Measurements from ENCODE around the gene GNL2.
A peak's percentile ranks its signal among the peaks of the same experiment; 100 is the strongest.

Gene GNL2

DNA sequence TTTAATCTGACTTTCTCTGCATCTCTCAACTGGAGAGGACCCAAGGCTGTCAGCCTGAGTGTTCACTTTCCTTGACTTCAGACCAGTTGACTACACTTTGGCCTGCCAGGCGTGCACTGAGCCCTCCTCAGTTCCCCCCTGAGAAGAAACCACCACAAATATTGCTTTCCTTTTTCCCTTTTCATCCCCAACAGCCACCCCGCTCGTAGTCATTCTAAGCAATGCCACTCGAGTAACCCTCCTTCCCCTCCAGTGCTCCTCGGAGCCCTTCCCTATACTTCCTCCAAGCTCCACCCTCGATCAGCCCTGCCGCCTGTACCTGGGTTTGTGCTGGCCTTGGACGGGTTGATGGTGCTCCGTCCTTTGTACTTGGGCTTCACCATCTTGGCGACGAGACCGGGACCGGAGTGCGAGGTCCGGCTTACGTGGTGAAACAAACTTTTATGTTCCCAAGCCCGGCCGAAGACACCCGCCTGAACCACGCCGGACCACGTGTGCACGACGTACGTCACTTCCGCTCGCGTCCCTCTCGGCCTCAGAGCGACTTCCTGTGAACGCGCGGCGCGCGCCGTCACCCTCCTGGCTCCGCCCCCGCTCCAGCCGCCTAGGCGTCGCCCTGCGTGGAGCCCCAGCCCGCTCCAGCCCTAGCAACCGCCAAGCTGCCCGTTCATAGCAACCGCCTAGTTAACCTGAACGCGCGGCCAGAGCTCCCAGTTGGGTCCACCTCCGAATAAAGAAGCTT, at the start of gene GNL2:
Gene GNL2, minus strand, starts transcription at position 498 of the 742 bp plus-strand sequence. Its CDS starts 115 bp downstream, at position 383.
- H3K4me3 Mint-ChIP-seq = peak within 1 kb of the TSS; percentile 99
- no peaks in the 10 kb centered on the region for H3K9me3 Mint-ChIP-seq
- peaks cover 49% of the 10 kb centered on the region for H3K36me3 Mint-ChIP-seq (ENCODE audit: low read depth)
- no peaks in the 10 kb centered on the region for H3K27me3 Mint-ChIP-seq
- H3K4me1 Mint-ChIP-seq (ENCODE audit: low read depth) = peaks cover 42% of the 10 kb centered on the region
- H3K27ac Mint-ChIP-seq = peak within 1 kb of the TSS; percentile 99
- DNase-seq = peak; percentile 97

DNA sequence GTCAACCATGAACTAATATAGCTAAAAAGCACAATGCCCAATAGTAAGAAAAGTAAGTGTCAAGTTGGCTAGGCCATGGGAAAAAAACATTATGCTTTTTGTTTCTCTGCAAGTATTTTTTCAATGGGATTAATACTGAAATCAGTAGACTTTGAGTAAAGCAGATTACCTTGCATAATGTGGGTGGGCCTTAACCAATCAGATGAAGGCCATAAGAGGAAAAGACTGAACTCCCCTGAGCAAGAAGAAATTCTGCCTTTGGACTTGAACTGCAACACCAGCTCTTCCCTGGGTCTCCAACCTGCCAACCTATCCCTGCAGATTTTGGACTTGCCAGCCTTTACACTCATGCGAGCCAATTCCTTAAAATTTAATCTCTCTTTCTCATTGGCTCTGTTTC, 45.3 kb upstream of the GNL2 start:
- Mint-ChIP-seq H3K27ac (no peak overlapping the region), H3K4me3 (no peak overlapping the region), H3K9me3 (no peaks in the 10 kb centered on the region), H3K4me1 (ENCODE audit: low read depth) (no peaks in the 10 kb centered on the region), H3K27me3 (peaks cover 35% of the 10 kb centered on the region), H3K36me3 (ENCODE audit: low read depth) (no peaks in the 10 kb centered on the region)
- DNase-seq = no peak

DNA sequence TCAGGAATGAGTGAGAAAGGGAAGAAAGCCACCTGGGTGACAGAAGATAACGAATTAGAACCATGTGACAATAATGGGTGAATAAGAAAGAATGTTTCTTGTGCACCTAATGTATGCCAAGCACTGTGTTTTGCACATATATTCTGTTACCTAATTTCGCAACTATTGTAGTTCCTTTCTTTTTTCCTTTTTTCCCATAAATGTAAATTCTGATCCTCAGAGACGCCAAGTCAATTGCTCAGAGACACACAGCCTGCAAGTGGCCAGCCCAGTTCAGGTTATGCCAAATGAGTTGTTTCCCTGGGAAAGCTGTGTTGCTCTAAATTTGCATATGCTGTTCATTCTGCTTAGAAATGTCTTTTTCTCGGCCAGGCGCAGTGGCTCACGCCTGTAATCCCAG, 40.7 kb upstream of the GNL2 start:
- peaks cover 14% of the 10 kb centered on the region for H3K4me1 Mint-ChIP-seq (ENCODE audit: low read depth)
- no peak for DNase-seq
- H3K36me3 Mint-ChIP-seq (ENCODE audit: low read depth) = no peaks in the 10 kb centered on the region
- H3K4me3 Mint-ChIP-seq = no peak overlapping the region
- H3K9me3 Mint-ChIP-seq = no peaks in the 10 kb centered on the region
- H3K27ac Mint-ChIP-seq = no peak overlapping the region
- peaks cover 62% of the 10 kb centered on the region for H3K27me3 Mint-ChIP-seq

DNA sequence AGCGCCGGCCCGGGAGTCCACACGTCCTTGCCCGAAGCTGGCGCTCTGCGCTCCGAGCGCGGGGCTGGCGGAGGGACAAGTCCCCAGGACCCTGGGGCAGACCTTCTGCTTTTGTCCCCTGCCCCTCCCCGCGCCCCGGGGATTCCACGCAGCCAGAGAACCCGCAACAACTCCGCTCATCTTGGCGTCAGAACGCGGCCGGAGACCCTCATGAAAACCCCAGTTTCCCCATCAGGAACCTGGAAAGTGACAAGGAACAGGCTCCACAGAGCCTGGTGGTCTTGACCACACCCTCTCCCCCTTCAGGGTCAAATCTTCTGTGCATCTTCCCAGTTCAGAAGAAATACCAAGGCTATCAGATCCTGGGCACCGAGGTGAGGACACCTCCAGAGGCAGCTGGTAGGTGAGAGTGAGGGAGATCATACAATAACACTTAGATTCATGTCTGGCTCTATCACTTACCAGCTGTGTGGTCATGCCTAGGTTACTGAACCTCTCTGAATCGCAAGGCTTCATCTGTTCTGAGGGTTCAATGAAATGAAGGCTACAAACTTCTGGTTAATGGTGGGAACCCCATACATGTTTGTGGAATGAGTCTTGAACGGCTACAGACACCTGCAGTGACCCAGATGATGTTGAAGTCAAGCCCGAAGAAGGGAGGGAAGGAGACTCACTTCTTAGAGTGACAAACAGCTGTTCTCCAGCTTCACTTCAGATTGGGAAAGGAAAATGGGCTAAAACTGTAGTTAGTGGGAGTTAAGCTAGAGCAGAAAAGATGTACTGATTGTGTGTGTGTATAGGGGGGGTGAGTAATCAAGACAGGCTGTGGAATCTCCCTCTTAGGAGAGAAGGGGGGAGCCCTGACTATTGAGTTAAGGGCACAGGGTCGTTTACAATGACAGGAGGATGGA, 39.5 kb upstream of the GNL2 start:
- DNase-seq = no peak
- Mint-ChIP-seq H3K36me3 (ENCODE audit: low read depth) (no peaks in the 10 kb centered on the region), H3K4me3 (no peak overlapping the region), H3K27me3 (peaks cover 74% of the 10 kb centered on the region), H3K9me3 (no peaks in the 10 kb centered on the region), H3K4me1 (ENCODE audit: low read depth) (peaks cover 14% of the 10 kb centered on the region), H3K27ac (no peak overlapping the region)

DNA sequence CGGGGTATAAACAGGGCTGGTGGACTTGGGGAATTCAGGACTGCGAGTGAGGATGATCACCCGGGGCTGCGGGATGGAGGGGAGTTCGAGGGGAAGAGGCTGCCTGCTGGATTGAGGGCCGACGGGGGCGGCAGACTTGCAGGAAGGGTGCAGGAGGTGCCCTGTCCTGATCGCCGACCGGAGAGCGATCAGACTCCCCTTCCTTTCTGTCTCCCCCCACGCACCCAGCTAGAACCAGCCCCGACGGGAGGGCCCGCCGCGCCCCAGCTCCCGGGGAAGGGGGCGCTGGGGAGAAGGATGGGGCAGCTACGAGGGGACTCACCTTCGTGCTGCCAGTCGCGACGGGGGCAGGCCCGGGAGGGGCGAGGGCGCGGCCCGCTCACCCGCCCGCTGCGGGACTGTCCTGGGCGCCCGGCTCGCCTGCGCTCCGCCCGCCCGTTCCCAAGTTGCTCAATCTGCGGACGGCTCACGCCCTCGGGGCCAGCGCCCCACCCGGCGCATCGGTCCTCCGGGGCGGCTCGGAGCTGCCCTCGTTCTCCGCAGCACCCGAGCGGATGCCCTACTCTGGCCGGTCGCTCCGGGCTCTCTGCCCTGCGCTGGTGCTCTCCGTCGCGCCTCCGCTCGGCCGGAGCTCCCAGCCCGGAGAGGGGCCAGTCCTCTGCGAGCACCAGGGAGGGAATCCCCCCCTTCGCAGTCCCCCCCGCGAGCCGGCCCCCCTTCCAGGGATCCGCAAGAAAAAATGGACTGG, 38.7 kb upstream of the GNL2 start, which contains the start of gene RSPO1:
Gene RSPO1, minus strand, starts transcription at position 649 of the 748 bp plus-strand sequence. CDS start 5,231 bp downstream, outside the sequence.
- no peaks in the 10 kb centered on the region for H3K9me3 Mint-ChIP-seq
- H3K4me3 Mint-ChIP-seq = no peak within 1 kb of the TSS
- no peaks in the 10 kb centered on the region for H3K36me3 Mint-ChIP-seq (ENCODE audit: low read depth)
- DNase-seq = peak; percentile 34
- H3K27ac Mint-ChIP-seq = no peak within 1 kb of the TSS
- H3K27me3 Mint-ChIP-seq = peaks cover 82% of the 10 kb centered on the region
- peaks cover 14% of the 10 kb centered on the region for H3K4me1 Mint-ChIP-seq (ENCODE audit: low read depth)

- no peak overlapping the region for H3K27ac Mint-ChIP-seq
- H3K4me3 Mint-ChIP-seq = no peak overlapping the region
- H3K36me3 Mint-ChIP-seq (ENCODE audit: low read depth) = no peaks in the 10 kb centered on the region
- H3K4me1 Mint-ChIP-seq (ENCODE audit: low read depth) = peaks cover 14% of the 10 kb centered on the region
- DNase-seq = no peak
- no peaks in the 10 kb centered on the region for H3K9me3 Mint-ChIP-seq
- H3K27me3 Mint-ChIP-seq = peaks cover 87% of the 10 kb centered on the region
These were observed 38.2 kb upstream of the GNL2 start for GRCh38 chr1:37633938-37634243.

- H3K4me1 Mint-ChIP-seq (ENCODE audit: low read depth) = peaks cover 14% of the 10 kb centered on the region
- DNase-seq = no peak
- peaks cover 91% of the 10 kb centered on the region for H3K27me3 Mint-ChIP-seq
- H3K36me3 Mint-ChIP-seq (ENCODE audit: low read depth) = no peaks in the 10 kb centered on the region
- H3K27ac Mint-ChIP-seq = no peak overlapping the region
- no peak overlapping the region for H3K4me3 Mint-ChIP-seq
- H3K9me3 Mint-ChIP-seq = no peaks in the 10 kb centered on the region
These were observed 37.6 kb upstream of the GNL2 start for GRCh38 chr1:37633040-37633937.

DNA sequence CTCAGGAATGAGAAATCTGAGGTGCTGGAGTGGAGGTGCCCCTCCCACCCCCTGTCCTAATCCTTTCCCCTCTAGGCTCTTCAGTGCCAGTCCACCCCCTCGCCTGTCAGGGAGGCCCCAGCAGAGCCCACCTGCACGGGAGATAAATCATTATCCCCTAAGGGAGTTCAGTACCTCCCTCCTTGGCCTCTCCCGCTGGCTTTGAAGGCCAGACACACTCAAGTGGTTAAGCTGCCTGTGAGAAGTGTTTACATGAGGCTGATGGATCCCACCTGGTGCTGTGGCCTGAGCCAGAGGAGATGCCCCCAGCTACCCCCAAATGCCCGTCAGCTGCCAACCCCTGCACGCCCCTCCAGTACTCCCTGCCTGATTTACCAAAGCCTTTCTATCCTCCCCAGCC, 35.3 kb upstream of the GNL2 start:
- H3K36me3 Mint-ChIP-seq (ENCODE audit: low read depth) = no peaks in the 10 kb centered on the region
- H3K9me3 Mint-ChIP-seq = no peaks in the 10 kb centered on the region
- H3K27me3 Mint-ChIP-seq = peaks cover 89% of the 10 kb centered on the region
- H3K4me1 Mint-ChIP-seq (ENCODE audit: low read depth) = peaks cover 14% of the 10 kb centered on the region
- H3K27ac Mint-ChIP-seq = no peak overlapping the region
- no peak overlapping the region for H3K4me3 Mint-ChIP-seq
- no peak for DNase-seq

GRCh38 chr1:37630426-37631028, 34.8 kb upstream of the GNL2 start:
- Mint-ChIP-seq H3K27me3 (peaks cover 86% of the 10 kb centered on the region), H3K9me3 (no peaks in the 10 kb centered on the region), H3K4me1 (ENCODE audit: low read depth) (peaks cover 13% of the 10 kb centered on the region)

DNA sequence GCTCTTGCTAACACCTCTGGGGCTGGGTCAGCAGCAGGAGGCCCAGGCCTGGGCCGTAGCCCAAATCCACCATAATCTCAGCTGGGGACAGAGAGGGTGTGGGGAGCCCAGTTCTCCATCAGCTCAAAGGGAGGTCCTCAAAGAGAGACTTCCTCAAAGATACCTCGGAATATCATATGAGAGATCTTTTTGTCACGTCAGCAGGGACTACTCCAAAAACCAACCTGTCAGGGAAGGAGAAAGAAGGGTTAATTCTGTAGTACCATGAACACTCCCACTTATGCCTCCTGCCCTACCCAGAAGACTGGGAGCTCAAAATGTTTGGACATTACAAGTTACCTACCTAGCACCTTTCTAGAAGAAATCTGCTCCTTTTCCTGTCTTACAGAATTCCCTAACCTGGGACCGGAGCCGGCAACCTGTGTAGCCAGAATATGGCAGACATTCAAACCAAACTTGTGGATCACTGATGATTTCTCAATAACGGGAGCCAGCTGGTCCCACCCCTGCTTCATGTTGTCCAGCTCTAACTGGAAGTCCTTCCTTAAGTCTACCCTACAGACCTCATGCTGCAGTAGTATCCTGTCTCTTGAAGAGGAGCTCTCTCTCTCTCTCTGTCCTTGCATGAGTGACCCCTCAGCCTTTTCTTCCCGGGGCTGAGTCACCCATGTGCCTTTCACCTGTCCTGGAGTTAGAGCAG, 34.1 kb upstream of the GNL2 start:
- Mint-ChIP-seq H3K4me3 (no peak overlapping the region), H3K27me3 (peaks cover 84% of the 10 kb centered on the region), H3K4me1 (ENCODE audit: low read depth) (peaks cover 7% of the 10 kb centered on the region), H3K36me3 (ENCODE audit: low read depth) (no peaks in the 10 kb centered on the region), H3K27ac (no peak overlapping the region), H3K9me3 (no peaks in the 10 kb centered on the region)
- DNase-seq = no peak

More at GRCh38 chr1:37630426-37631028, 34.8 kb upstream of the GNL2 start:
- no peak for DNase-seq
- Mint-ChIP-seq H3K4me3 (no peak overlapping the region), H3K27ac (no peak overlapping the region), H3K36me3 (ENCODE audit: low read depth) (no peaks in the 10 kb centered on the region)

DNA sequence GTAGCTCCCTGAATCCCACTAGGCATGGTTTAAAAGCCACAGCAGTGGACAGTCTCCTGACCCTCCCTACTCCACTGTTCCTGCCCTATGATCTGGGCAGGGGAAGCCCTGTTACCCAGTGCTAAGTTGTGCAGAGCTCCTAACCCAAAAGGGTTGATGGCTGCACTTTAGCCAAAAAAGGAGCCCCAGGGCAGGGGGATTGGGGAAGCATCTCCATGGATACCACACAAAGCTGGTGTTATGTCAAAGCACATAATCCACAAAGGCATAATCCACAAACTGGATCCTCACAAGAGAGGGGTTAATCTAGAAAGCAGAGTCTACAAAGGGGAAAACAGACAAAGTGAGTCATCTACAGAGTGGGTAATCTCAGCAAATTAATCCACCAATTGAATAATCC, 33.3 kb upstream of the GNL2 start:
- no peak for DNase-seq
- Mint-ChIP-seq H3K27me3 (peaks cover 86% of the 10 kb centered on the region), H3K27ac (no peak overlapping the region), H3K36me3 (ENCODE audit: low read depth) (no peaks in the 10 kb centered on the region), H3K4me1 (ENCODE audit: low read depth) (peaks cover 5% of the 10 kb centered on the region), H3K4me3 (no peak overlapping the region), H3K9me3 (no peaks in the 10 kb centered on the region)

GRCh38 chr1:37628026-37628556, 32.4 kb upstream of the GNL2 start:
- H3K4me3 Mint-ChIP-seq = no peak overlapping the region
- no peaks in the 10 kb centered on the region for H3K36me3 Mint-ChIP-seq (ENCODE audit: low read depth)
- H3K27ac Mint-ChIP-seq = no peak overlapping the region
- peaks cover 2% of the 10 kb centered on the region for H3K4me1 Mint-ChIP-seq (ENCODE audit: low read depth)
- H3K9me3 Mint-ChIP-seq = no peaks in the 10 kb centered on the region
- no peak for DNase-seq
- H3K27me3 Mint-ChIP-seq = peaks cover 77% of the 10 kb centered on the region

DNA sequence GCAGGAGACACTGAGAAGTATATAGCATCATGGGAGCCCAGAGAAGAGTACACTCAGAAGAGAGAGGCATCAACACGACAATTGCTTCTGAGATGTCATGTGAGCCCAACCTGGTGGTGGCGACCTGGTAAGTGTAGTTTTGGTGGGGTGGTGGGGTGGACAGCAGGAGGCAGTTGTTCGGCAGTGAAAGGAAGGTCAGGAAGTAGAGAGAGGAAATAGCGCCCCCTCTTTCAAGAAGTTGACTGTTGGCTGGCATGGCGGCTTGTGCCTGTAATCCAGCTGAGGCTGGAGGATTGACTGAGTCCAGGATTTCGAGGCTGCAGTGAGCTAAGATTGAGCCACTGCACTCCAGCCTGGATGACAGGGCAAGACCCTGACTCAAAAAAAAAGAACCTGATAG, 26.4 kb upstream of the GNL2 start:
- no peaks in the 10 kb centered on the region for H3K4me1 Mint-ChIP-seq (ENCODE audit: low read depth)
- H3K27me3 Mint-ChIP-seq = peaks cover 39% of the 10 kb centered on the region
- no peak overlapping the region for H3K27ac Mint-ChIP-seq
- no peak for DNase-seq
- no peaks in the 10 kb centered on the region for H3K9me3 Mint-ChIP-seq
- no peaks in the 10 kb centered on the region for H3K36me3 Mint-ChIP-seq (ENCODE audit: low read depth)
- H3K4me3 Mint-ChIP-seq = no peak overlapping the region

All from activated T-cell treated with anti-CD3 and anti-CD28 coated beads, Interleukin-2, amount 50 U/mL, for 24 hours (primary cell).